Right lobe of liver (tissue), 4 donors: ENCODE measurements around the gene IGSF6.

Source experiments
- CTCF ChIP-seq, 4 donors: fragments of 200-600 bp in 3 of 4; fragments of 450-650 bp in 1 of 4; IDR thresholded peaks; one replicate each; pipeline versions ENCODE4 v1.5.1 to v1.8.0; 2016 to 2022; ENCODE audit warnings: antibody characterized with exemption in 4 of 4, mild to moderate bottlenecking in 2 of 4
- POLR2A ChIP-seq: fragments of 450-650 bp; IDR thresholded peaks from one replicate; pipeline ENCODE4 v1.6.1; 2017; ENCODE audit warnings: antibody characterized with exemption, mild to moderate bottlenecking
- donor health status: DM: no; HTN: no; CAD: no.
- donor health status: DM: no; HTN: no; CAD: no.
- donor health status: DM: no; HTN: yes; CAD: no.

GRCh38 chr16:21651515-21651914 lies 893 bp downstream of the IGSF6 start:
- TF ChIP-seq CTCF (IDR thresholded peaks at IDR 0.05) (no peak), POLR2A (no peak)
